Karpas-422 (cell line): ENCODE measurements around the gene SLC6A8. TPM values are rescaled to one million over a fixed set of nuclear protein-coding genes. Genes with fewer than 3 reads are reported as not detected.
"Not testable (repeated sequence)": the region's sequence is repeated elsewhere in the genome, so short reads cannot be mapped to it uniquely, and the experiment has no call there.

Source experiments
- DNase-seq: peaks from one replicate; pipeline ENCODE4 v3.0.0-alpha.2; 2015
- H2AFZ ChIP-seq: fragments of 200-600 bp; sonication (generic); 2 replicates; pipeline ENCODE4 v1.6.1; 2014; ENCODE audit warnings: antibody characterized with exemption, low read length, mixed read lengths
- H3K27ac ChIP-seq: fragments of 200-600 bp; sonication (generic); 2 replicates; pipeline ENCODE4 v1.5.1; 2014; ENCODE audit warnings: mild to moderate bottlenecking, low read length, moderate library complexity
- H3K27me3 ChIP-seq: fragments of 200-600 bp; sonication (generic); 2 replicates; pipeline ENCODE4 v1.6.1; 2014; ENCODE audit warnings: low read length, mixed read lengths
- H3K36me3 ChIP-seq: fragments of 200-600 bp; sonication (generic); 2 replicates; pipeline ENCODE4 v1.6.1; 2014; ENCODE audit warnings: low read length, mixed read lengths; ENCODE audit not compliant: insufficient read depth
- H3K4me1 ChIP-seq: fragments of 200-600 bp; sonication (generic); 2 replicates; pipeline ENCODE4 v1.6.1; 2014; ENCODE audit warnings: mild to moderate bottlenecking, low read length, mixed read lengths
- H3K4me2 ChIP-seq: fragments of 200-600 bp; sonication (generic); 2 replicates; pipeline ENCODE4 v1.6.1; 2014; ENCODE audit warnings: low read length, low read depth, mild to moderate bottlenecking; ENCODE audit not compliant: poor library complexity, severe bottlenecking
- H3K4me3 ChIP-seq: fragments of 200-600 bp; sonication (generic); 2 replicates; pipeline ENCODE4 v1.5.1; 2014; ENCODE audit warnings: mild to moderate bottlenecking, antibody characterized with exemption, low read length, mixed read lengths
- H3K79me2 ChIP-seq: fragments of 200-600 bp; sonication (generic); 2 replicates; pipeline ENCODE4 v1.6.1; 2014; ENCODE audit warnings: mild to moderate bottlenecking, low read length, mixed read lengths
- H3K9ac ChIP-seq: fragments of 200-600 bp; sonication (generic); 2 replicates; pipeline ENCODE4 v1.6.0; 2014; ENCODE audit warnings: low read length
- H3K9me2 ChIP-seq: fragments of 200-600 bp; sonication (generic), shearing (Covaris generic); replicated peaks from 2 replicates; pipeline ENCODE4 v1.6.0; 2014; ENCODE audit warnings: mild to moderate bottlenecking, low read length, moderate library complexity; ENCODE audit not compliant: insufficient read depth
- H3K9me3 ChIP-seq: fragments of 300-700, 200-600 bp; sonication (generic); 2 replicates; pipeline ENCODE4 v1.6.1; 2014; ENCODE audit warnings: low read length, mixed read lengths
- H4K20me1 ChIP-seq: fragments of 200-600 bp; sonication (generic); 2 replicates; pipeline ENCODE4 v1.6.1; 2014; ENCODE audit warnings: mild to moderate bottlenecking, antibody characterized with exemption, low read length, low read depth; ENCODE audit not compliant: insufficient read depth
- total RNA-seq: library from RNA; depleted of rRNA; stranded (reverse); fragments of >200 nt; shearing (Covaris generic); gene quantifications from 2 replicates; pipeline ENCODE4 v1.2.3, GENCODE V29; 2014; ENCODE audit warnings: low replicate concordance

SLC6A8 gene
- total RNA-seq, 1 experiment from 2014 or later: not detected

GRCh38 chrX:153700376-153700945, 12.7 kb downstream of the SLC6A8 start:
- no peak overlapping the region for H2AFZ ChIP-seq

GRCh38 chrX:153700967-153701366, 13.2 kb downstream of the SLC6A8 start:
- H2AFZ ChIP-seq: no peak overlapping the region
- no peaks in the 10 kb centered on the region for H3K79me2 ChIP-seq
- no peaks in the 10 kb centered on the region for H3K9me2 ChIP-seq
- no peaks in the 10 kb centered on the region for H4K20me1 ChIP-seq
- no peak overlapping the region for H3K4me3 ChIP-seq
- DNase-seq: no peak
- H3K4me1 ChIP-seq: no peaks in the 10 kb centered on the region
- H3K9ac ChIP-seq: no peak overlapping the region
- no peaks in the 10 kb centered on the region for H3K9me3 ChIP-seq
- H3K4me2 ChIP-seq: no peak overlapping the region
- H3K36me3 ChIP-seq: no peaks in the 10 kb centered on the region
- H3K27ac ChIP-seq: no peak overlapping the region
- H3K27me3 ChIP-seq: no peaks in the 10 kb centered on the region

More at GRCh38 chrX:153700376-153700945, 12.7 kb downstream of the SLC6A8 start:
- Histone ChIP-seq H3K4me3 (no peak overlapping the region), H3K27me3 (no peaks in the 10 kb centered on the region), H3K9me2 (no peaks in the 10 kb centered on the region), H3K9me3 (no peaks in the 10 kb centered on the region), H3K4me2 (no peak overlapping the region), H3K4me1 (no peaks in the 10 kb centered on the region), H3K9ac (no peak overlapping the region), H3K79me2 (no peaks in the 10 kb centered on the region), H3K36me3 (no peaks in the 10 kb centered on the region), H3K27ac (no peak overlapping the region), H4K20me1 (no peaks in the 10 kb centered on the region)
- DNase-seq: no peak

GRCh38 chrX:153701706-153702105, 14.0 kb downstream of the SLC6A8 start:
- Histone ChIP-seq H3K4me1 (no peaks in the 10 kb centered on the region), H4K20me1 (no peaks in the 10 kb centered on the region), H3K27me3 (no peaks in the 10 kb centered on the region), H2AFZ (no peak overlapping the region), H3K9me3 (no peaks in the 10 kb centered on the region), H3K9ac (no peak overlapping the region), H3K4me2 (no peak overlapping the region), H3K27ac (no peak overlapping the region), H3K79me2 (no peaks in the 10 kb centered on the region), H3K36me3 (no peaks in the 10 kb centered on the region), H3K4me3 (no peak overlapping the region), H3K9me2 (no peaks in the 10 kb centered on the region)
- DNase-seq: no peak

GRCh38 chrX:153702336-153703035, 14.8 kb downstream of the SLC6A8 start:
- Histone ChIP-seq H3K9ac (no peak overlapping the region), H3K27me3 (no peaks in the 10 kb centered on the region), H3K79me2 (no peaks in the 10 kb centered on the region), H3K4me3 (no peak overlapping the region), H2AFZ (no peak overlapping the region), H3K36me3 (no peaks in the 10 kb centered on the region), H3K4me2 (no peak overlapping the region), H3K4me1 (no peaks in the 10 kb centered on the region), H3K27ac (no peak overlapping the region), H3K9me2 (no peaks in the 10 kb centered on the region), H3K9me3 (no peaks in the 10 kb centered on the region), H4K20me1 (no peaks in the 10 kb centered on the region)
- DNase-seq: no peak

- Histone ChIP-seq H3K27me3 (no peaks in the 10 kb centered on the region), H3K36me3 (no peaks in the 10 kb centered on the region)
These were observed 15.3 kb downstream of the SLC6A8 start for GRCh38 chrX:153703036-153703370.

GRCh38 chrX:153704021-153704526, 16.3 kb downstream of the SLC6A8 start:
- Histone ChIP-seq H3K4me2 (no peak overlapping the region), H3K9me3 (no peaks in the 10 kb centered on the region), H2AFZ (no peak overlapping the region), H3K9ac (no peak overlapping the region), H3K36me3 (no peaks in the 10 kb centered on the region), H3K4me3 (no peak overlapping the region), H3K4me1 (no peaks in the 10 kb centered on the region), H3K27ac (no peak overlapping the region), H3K9me2 (no peaks in the 10 kb centered on the region), H4K20me1 (0 out of 2 replicates have a peak, but pooled peaks cover 3% of the 10 kb centered on the region), H3K27me3 (no peaks in the 10 kb centered on the region), H3K79me2 (no peaks in the 10 kb centered on the region)
- no peak for DNase-seq

More at GRCh38 chrX:153703036-153703370, 15.3 kb downstream of the SLC6A8 start:
- Histone ChIP-seq H2AFZ (no peak overlapping the region), H3K9ac (no peak overlapping the region), H3K9me2 (no peaks in the 10 kb centered on the region), H3K79me2 (no peaks in the 10 kb centered on the region), H3K9me3 (no peaks in the 10 kb centered on the region), H3K27ac (no peak overlapping the region), H4K20me1 (0 out of 2 replicates have a peak, but pooled peaks cover 3% of the 10 kb centered on the region), H3K4me1 (no peaks in the 10 kb centered on the region), H3K4me3 (no peak overlapping the region), H3K4me2 (no peak overlapping the region)
- DNase-seq: no peak

GRCh38 chrX:153704631-153705402, 17.1 kb downstream of the SLC6A8 start:
- H3K9me2 ChIP-seq: not testable (repeated sequence)

GRCh38 chrX:153705403-153706060, 17.8 kb downstream of the SLC6A8 start:
- not testable (repeated sequence) for H3K9me2 ChIP-seq, H3K79me2 ChIP-seq, H4K20me1 ChIP-seq, H3K27me3 ChIP-seq, H3K4me1 ChIP-seq, H3K9ac ChIP-seq, H2AFZ ChIP-seq, H3K9me3 ChIP-seq, DNase-seq, H3K36me3 ChIP-seq, H3K4me2 ChIP-seq, H3K4me3 ChIP-seq, H3K27ac ChIP-seq

More at GRCh38 chrX:153704631-153705402, 17.1 kb downstream of the SLC6A8 start:
- not testable (repeated sequence) for H3K4me1 ChIP-seq, H4K20me1 ChIP-seq, H3K4me2 ChIP-seq, H2AFZ ChIP-seq, H3K27me3 ChIP-seq, H3K4me3 ChIP-seq, H3K27ac ChIP-seq, H3K79me2 ChIP-seq, H3K9ac ChIP-seq, H3K36me3 ChIP-seq, H3K9me3 ChIP-seq, DNase-seq
